Keratinocyte (primary cell): ENCODE measurements around the gene S100A11.

ENCODE experiments used
- CTCF ChIP-seq, 3 experiments: IDR thresholded peaks in 1 of 3; conservative IDR thresholded peaks in 1 of 3; optimal IDR thresholded peaks in 1 of 3; 2 replicates in 2 of 3; 3 replicates in 1 of 3; pipeline versions ENCODE3 to v1.5.1; 2011; ENCODE audit warnings: low read length in 3 of 3, mild to moderate bottlenecking in 3 of 3, moderate library complexity in 2 of 3, control low read depth in 1 of 3, inconsistent platforms in 1 of 3; ENCODE audit not compliant: insufficient read depth in 2 of 3; ENCODE audit errors: extremely low read depth in 1 of 3
- EZH2 ChIP-seq: IDR thresholded peaks from one replicate; pipeline ENCODE4 v1.6.1; 2012; ENCODE audit warnings: inconsistent platforms, mild to moderate bottlenecking, low read length, moderate library complexity

- TF ChIP-seq CTCF (optimal IDR thresholded peaks at IDR 0.05 in 1 of 3, IDR thresholded peaks at IDR 0.05 in 1 of 3, conservative IDR thresholded peaks at IDR 0.05 in 1 of 3; ENCODE audit: extremely low read depth in 1 of 3, insufficient read depth in 2 of 3, low read length in 3 of 3): no peak
- no peak for TF ChIP-seq EZH2
Observed at GRCh38 chr1:152034324-152034653, 2.5 kb downstream of the S100A11 start.
